Measurements from ENCODE around the gene B4GAT1. TPM values are rescaled to one million over a fixed set of nuclear protein-coding genes. Genes with fewer than 3 reads are reported as not detected.
"Not testable (repeated sequence)": the region's sequence is repeated elsewhere in the genome, so short reads cannot be mapped to it uniquely, and the experiment has no call there.

B4GAT1 gene
- polyA plus RNA-seq, 3 donors, result 0.75 to 1.7 (median 1.7) TPM

- Histone ChIP-seq H2AFZ (ENCODE audit: insufficient read depth, low read depth, low read length, poor library complexity, severe bottlenecking) (no peak overlapping the region), H3K9me3 (replicated peaks in 1 of 2; ENCODE audit: control insufficient read depth in 1 of 2, insufficient read depth in 1 of 2, low read length in 2 of 2) (no peaks in the 10 kb centered on the region), H3K79me2 (ENCODE audit: insufficient read depth, low read length) (no peaks in the 10 kb centered on the region), H3K4me1 (ENCODE audit: control insufficient read depth in 1 of 2, insufficient read depth in 2 of 2, low read length in 2 of 2) (no peaks in the 10 kb centered on the region), H3K4me2 (replicated peaks; ENCODE audit: extremely low read depth, low read length, poor library complexity, severe bottlenecking) (no peak overlapping the region), H3K36me3 (replicated peaks in 1 of 2; ENCODE audit: control insufficient read depth in 1 of 2, insufficient read depth in 2 of 2, low read length in 2 of 2) (no peaks in the 10 kb centered on the region), H3K27ac (ENCODE audit: low read depth in 1 of 2, low read length in 2 of 2) (no peak overlapping the region), H3K27me3 (ENCODE audit: control insufficient read depth in 2 of 2, insufficient read depth in 2 of 2, low read length in 2 of 2) (no peaks in the 10 kb centered on the region), H3K4me3 (replicated peaks in 1 of 3; ENCODE audit: low read depth in 2 of 3, low read length in 3 of 3) (no peak overlapping the region), H3K9ac (ENCODE audit: insufficient read depth, low read length, poor library complexity, severe bottlenecking) (no peak overlapping the region), H4K20me1 (ENCODE audit: insufficient read depth, low read length) (no peaks in the 10 kb centered on the region)
- WGBS (ENCODE audit: insufficient coverage), result 50% methylated on average over 1 of the region's 3 CpGs
- H3K4me1 Mint-ChIP-seq, result no peaks in the 10 kb centered on the region
- peak in 1 of 3 donors; percentile 3 for DNase-seq
- H3K4me3 Mint-ChIP-seq, result no peak overlapping the region
- intact Hi-C loops (cut with micrococcal nuclease), result no loop called here
- no peak overlapping the region for H3K27ac Mint-ChIP-seq
- no peaks in the 10 kb centered on the region for H3K36me3 Mint-ChIP-seq
- peaks cover 0 to 6% (median 6%) of the 10 kb centered on the region in 3 donors for H3K27me3 Mint-ChIP-seq (ENCODE audit: low read depth in 3 of 3)
- no peak for TF ChIP-seq CTCF (IDR thresholded peaks at IDR 0.05)
- H3K9me3 Mint-ChIP-seq, result peaks cover 0 to 1% (median 0%) of the 10 kb centered on the region in 7 donors
Measured at GRCh38 chr11:66359662-66360087, 12.2 kb upstream of the B4GAT1 start.

- H3K4me2 ChIP-seq (replicated peaks; ENCODE audit: extremely low read depth, low read length, poor library complexity, severe bottlenecking); H4K20me1 ChIP-seq (ENCODE audit: insufficient read depth, low read length); H3K27me3 ChIP-seq (ENCODE audit: control insufficient read depth in 2 of 2, insufficient read depth in 2 of 2, low read length in 2 of 2); H3K4me3 Mint-ChIP-seq; H3K27ac Mint-ChIP-seq; H3K27ac ChIP-seq (ENCODE audit: low read depth in 1 of 2, low read length in 2 of 2); H3K9ac ChIP-seq (ENCODE audit: insufficient read depth, low read length, poor library complexity, severe bottlenecking); H3K79me2 ChIP-seq (ENCODE audit: insufficient read depth, low read length); H3K9me3 Mint-ChIP-seq; DNase-seq; intact Hi-C loops (cut with micrococcal nuclease); H3K36me3 Mint-ChIP-seq; H3K4me3 ChIP-seq (replicated peaks in 1 of 3; ENCODE audit: low read depth in 2 of 3, low read length in 3 of 3); H2AFZ ChIP-seq (ENCODE audit: insufficient read depth, low read depth, low read length, poor library complexity, severe bottlenecking); H3K36me3 ChIP-seq (replicated peaks in 1 of 2; ENCODE audit: control insufficient read depth in 1 of 2, insufficient read depth in 2 of 2, low read length in 2 of 2); H3K9me3 ChIP-seq (replicated peaks in 1 of 2; ENCODE audit: control insufficient read depth in 1 of 2, insufficient read depth in 1 of 2, low read length in 2 of 2): not testable (repeated sequence)
- H3K4me1 ChIP-seq (ENCODE audit: control insufficient read depth in 1 of 2, insufficient read depth in 2 of 2, low read length in 2 of 2), result peaks cover 15 to 16% of the 10 kb centered on the region in 2 donors
- H3K4me1 Mint-ChIP-seq, result peaks cover 11% of the 10 kb centered on the region
- H3K27me3 Mint-ChIP-seq (ENCODE audit: low read depth in 3 of 3), result peaks cover 5 to 22% (median 11%) of the 10 kb centered on the region in 3 donors
- WGBS (ENCODE audit: insufficient coverage), result no CpG with 5 or more reads among the region's 8 CpGs
Measured at GRCh38 chr11:66350560-66351235, 3.3 kb upstream of the B4GAT1 start.

All from CD14-positive monocyte (primary cell).